Suprapubic skin (tissue), 4 donors: ENCODE measurements around the gene NAP1L3.

ENCODE experiments used
- CTCF ChIP-seq, 2 donors: fragments of 200-600 bp in 1 of 2; fragments of 450-650 bp in 1 of 2; sonication (generic) in 1 of 2; IDR thresholded peaks; one replicate each; pipeline ENCODE4 v1.5.1; 2016 to 2019; ENCODE audit warnings: antibody characterized with exemption in 2 of 2, mild to moderate bottlenecking in 1 of 2, moderate library complexity in 1 of 2
- POLR2A ChIP-seq, 2 donors: fragments of 450-650 bp; IDR thresholded peaks; one replicate each; pipeline ENCODE4 v1.6.1; 2017; ENCODE audit warnings: antibody characterized with exemption in 2 of 2, mild to moderate bottlenecking in 2 of 2, moderate library complexity in 2 of 2
- POLR2AphosphoS5 ChIP-seq, 3 donors: sonication (generic); formaldehyde crosslinking; IDR thresholded peaks; one replicate each; pipeline ENCODE4 v1.6.1; 2017; ENCODE audit warnings: antibody characterized with exemption in 3 of 3

GRCh38 chrX:93649381-93649780 lies 24.0 kb downstream of the NAP1L3 start:
- TF ChIP-seq CTCF (IDR thresholded peaks at IDR 0.05) (no peak), POLR2AphosphoS5 (IDR thresholded peaks at IDR 0.05) (no peak), POLR2A (IDR thresholded peaks at IDR 0.05) (no peak)
